H1 (cell line): ENCODE results near the gene ARHGEF7. TPM values are rescaled to one million over a fixed set of nuclear protein-coding genes. Genes with fewer than 3 reads are reported as not detected.

Source experiments
- CREB1 ChIP-seq: IDR thresholded peaks from 2 replicates; pipeline ENCODE4 v1.6.1; 2012; ENCODE audit warnings: inconsistent platforms
- FOSL1 ChIP-seq: IDR thresholded peaks from 2 replicates; pipeline ENCODE4 v1.6.1; 2011; ENCODE audit warnings: mild to moderate bottlenecking, low read depth, low read length, moderate library complexity; ENCODE audit not compliant: insufficient read depth
- JUN ChIP-seq: IDR thresholded peaks from 2 replicates; pipeline ENCODE4 v1.6.1; 2011; ENCODE audit warnings: low read depth, mild to moderate bottlenecking, improper control_type of control experiment, low read length
- KDM5A ChIP-seq: fragments of 200-600 bp; IDR thresholded peaks from 2 replicates; pipeline ENCODE4 v1.7.1; 2012; ENCODE audit warnings: mild to moderate bottlenecking, low read length, inconsistent platforms, mixed read lengths
- POU5F1 ChIP-seq: IDR thresholded peaks from 2 replicates; pipeline ENCODE4 v1.6.1; 2011; ENCODE audit warnings: low read depth, mild to moderate bottlenecking, low read length, moderate library complexity
- RXRA ChIP-seq: IDR thresholded peaks from 2 replicates; pipeline ENCODE4 v1.6.1; 2011; ENCODE audit warnings: low read depth, mild to moderate bottlenecking, low read length, moderate library complexity; ENCODE audit not compliant: insufficient read depth
- polyA plus RNA-seq, 7 experiments: library from polyadenylated mRNA; depleted of rRNA in 3 of 7; stranded (reverse) in 5 of 7; unstranded in 2 of 7; fragments of >200 nt in 5 of 7; fragments of 200-250 nt in 2 of 7; gene quantifications; 1 replicate in 5 of 7; 2 replicates in 1 of 7; 4 replicates in 1 of 7; pipeline versions ENCODE4 v1.2.1 to v1.2.3, GENCODE V29; 2011 to 2013; ENCODE audit warnings: missing spikeins in 2 of 7, mixed read lengths in 2 of 7
- total RNA-seq: library from RNA; stranded (reverse); fragmentation: NEBNext Ultra II Directional; extraction: Animal tissue kit (Norgen Biotek cat#: 25700); gene quantifications from 2 replicates; pipeline ENCODE4 v1.2.1, GENCODE V29; 2021
- TF ChIP-seq, protein P1 (sequence below): IDR thresholded peaks from 2 replicates; pipeline ENCODE4 v1.6.1; 2012; ENCODE audit warnings: inconsistent platforms
- TF ChIP-seq, protein P2 (sequence below): IDR thresholded peaks from 2 replicates; pipeline ENCODE4 v1.6.1; 2012; ENCODE audit warnings: inconsistent platforms
- TF ChIP-seq, protein P3 (sequence below): fragments of 300-600 bp; sonication (generic); IDR thresholded peaks from 2 replicates; pipeline ENCODE4 v1.7.1; 2012; ENCODE audit warnings: low read length, moderate library complexity, mild to moderate bottlenecking, inconsistent platforms; ENCODE audit not compliant: insufficient replicate concordance

ARHGEF7 gene
- total and polyA plus RNA-seq, 2 of the 8 experiments (the other 6 are each of a cell fraction or from before 2014, with no cell fraction given): 26.2 to 56.5 TPM

DNA sequence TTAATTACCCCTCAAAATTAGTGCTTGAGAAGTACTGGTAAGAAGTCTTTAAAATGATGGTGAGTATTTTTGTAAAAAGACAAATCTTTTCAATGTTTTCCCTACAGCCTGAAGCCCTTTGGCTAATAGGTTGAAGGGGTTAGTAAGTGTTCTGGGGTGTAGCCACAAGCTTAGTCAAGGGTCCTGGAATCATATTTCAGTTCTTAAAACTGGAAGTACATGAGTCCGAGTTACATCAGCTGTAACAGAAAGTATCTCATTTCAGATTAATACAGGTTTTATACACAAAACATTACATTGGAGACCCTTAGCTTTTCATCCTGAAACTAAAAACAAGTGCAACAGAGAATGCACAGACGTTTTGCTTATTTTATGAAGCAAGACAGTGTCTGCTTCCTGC, 152.7 kb downstream of the ARHGEF7 start (continued):
- TF ChIP-seq, protein P1, sequence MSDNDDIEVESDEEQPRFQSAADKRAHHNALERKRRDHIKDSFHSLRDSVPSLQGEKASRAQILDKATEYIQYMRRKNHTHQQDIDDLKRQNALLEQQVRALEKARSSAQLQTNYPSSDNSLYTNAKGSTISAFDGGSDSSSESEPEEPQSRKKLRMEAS: no peak
- TF ChIP-seq POU5F1: no peak
- TF ChIP-seq KDM5A: no peak
- TF ChIP-seq CREB1: no peak
- TF ChIP-seq, protein P2, sequence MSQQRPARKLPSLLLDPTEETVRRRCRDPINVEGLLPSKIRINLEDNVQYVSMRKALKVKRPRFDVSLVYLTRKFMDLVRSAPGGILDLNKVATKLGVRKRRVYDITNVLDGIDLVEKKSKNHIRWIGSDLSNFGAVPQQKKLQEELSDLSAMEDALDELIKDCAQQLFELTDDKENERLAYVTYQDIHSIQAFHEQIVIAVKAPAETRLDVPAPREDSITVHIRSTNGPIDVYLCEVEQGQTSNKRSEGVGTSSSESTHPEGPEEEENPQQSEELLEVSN: no peak
- TF ChIP-seq FOSL1: no peak
- TF ChIP-seq, protein P3, sequence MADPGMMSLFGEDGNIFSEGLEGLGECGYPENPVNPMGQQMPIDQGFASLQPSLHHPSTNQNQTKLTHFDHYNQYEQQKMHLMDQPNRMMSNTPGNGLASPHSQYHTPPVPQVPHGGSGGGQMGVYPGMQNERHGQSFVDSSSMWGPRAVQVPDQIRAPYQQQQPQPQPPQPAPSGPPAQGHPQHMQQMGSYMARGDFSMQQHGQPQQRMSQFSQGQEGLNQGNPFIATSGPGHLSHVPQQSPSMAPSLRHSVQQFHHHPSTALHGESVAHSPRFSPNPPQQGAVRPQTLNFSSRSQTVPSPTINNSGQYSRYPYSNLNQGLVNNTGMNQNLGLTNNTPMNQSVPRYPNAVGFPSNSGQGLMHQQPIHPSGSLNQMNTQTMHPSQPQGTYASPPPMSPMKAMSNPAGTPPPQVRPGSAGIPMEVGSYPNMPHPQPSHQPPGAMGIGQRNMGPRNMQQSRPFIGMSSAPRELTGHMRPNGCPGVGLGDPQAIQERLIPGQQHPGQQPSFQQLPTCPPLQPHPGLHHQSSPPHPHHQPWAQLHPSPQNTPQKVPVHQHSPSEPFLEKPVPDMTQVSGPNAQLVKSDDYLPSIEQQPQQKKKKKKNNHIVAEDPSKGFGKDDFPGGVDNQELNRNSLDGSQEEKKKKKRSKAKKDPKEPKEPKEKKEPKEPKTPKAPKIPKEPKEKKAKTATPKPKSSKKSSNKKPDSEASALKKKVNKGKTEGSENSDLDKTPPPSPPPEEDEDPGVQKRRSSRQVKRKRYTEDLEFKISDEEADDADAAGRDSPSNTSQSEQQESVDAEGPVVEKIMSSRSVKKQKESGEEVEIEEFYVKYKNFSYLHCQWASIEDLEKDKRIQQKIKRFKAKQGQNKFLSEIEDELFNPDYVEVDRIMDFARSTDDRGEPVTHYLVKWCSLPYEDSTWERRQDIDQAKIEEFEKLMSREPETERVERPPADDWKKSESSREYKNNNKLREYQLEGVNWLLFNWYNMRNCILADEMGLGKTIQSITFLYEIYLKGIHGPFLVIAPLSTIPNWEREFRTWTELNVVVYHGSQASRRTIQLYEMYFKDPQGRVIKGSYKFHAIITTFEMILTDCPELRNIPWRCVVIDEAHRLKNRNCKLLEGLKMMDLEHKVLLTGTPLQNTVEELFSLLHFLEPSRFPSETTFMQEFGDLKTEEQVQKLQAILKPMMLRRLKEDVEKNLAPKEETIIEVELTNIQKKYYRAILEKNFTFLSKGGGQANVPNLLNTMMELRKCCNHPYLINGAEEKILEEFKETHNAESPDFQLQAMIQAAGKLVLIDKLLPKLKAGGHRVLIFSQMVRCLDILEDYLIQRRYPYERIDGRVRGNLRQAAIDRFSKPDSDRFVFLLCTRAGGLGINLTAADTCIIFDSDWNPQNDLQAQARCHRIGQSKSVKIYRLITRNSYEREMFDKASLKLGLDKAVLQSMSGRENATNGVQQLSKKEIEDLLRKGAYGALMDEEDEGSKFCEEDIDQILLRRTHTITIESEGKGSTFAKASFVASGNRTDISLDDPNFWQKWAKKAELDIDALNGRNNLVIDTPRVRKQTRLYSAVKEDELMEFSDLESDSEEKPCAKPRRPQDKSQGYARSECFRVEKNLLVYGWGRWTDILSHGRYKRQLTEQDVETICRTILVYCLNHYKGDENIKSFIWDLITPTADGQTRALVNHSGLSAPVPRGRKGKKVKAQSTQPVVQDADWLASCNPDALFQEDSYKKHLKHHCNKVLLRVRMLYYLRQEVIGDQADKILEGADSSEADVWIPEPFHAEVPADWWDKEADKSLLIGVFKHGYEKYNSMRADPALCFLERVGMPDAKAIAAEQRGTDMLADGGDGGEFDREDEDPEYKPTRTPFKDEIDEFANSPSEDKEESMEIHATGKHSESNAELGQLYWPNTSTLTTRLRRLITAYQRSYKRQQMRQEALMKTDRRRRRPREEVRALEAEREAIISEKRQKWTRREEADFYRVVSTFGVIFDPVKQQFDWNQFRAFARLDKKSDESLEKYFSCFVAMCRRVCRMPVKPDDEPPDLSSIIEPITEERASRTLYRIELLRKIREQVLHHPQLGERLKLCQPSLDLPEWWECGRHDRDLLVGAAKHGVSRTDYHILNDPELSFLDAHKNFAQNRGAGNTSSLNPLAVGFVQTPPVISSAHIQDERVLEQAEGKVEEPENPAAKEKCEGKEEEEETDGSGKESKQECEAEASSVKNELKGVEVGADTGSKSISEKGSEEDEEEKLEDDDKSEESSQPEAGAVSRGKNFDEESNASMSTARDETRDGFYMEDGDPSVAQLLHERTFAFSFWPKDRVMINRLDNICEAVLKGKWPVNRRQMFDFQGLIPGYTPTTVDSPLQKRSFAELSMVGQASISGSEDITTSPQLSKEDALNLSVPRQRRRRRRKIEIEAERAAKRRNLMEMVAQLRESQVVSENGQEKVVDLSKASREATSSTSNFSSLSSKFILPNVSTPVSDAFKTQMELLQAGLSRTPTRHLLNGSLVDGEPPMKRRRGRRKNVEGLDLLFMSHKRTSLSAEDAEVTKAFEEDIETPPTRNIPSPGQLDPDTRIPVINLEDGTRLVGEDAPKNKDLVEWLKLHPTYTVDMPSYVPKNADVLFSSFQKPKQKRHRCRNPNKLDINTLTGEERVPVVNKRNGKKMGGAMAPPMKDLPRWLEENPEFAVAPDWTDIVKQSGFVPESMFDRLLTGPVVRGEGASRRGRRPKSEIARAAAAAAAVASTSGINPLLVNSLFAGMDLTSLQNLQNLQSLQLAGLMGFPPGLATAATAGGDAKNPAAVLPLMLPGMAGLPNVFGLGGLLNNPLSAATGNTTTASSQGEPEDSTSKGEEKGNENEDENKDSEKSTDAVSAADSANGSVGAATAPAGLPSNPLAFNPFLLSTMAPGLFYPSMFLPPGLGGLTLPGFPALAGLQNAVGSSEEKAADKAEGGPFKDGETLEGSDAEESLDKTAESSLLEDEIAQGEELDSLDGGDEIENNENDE: no peak
- no peak for TF ChIP-seq JUN
- no peak for TF ChIP-seq RXRA
